Fibroblast of villous mesenchyme (primary cell): Measurements from ENCODE around the gene GLRX2. TPM values are rescaled to one million over a fixed set of nuclear protein-coding genes. Genes with fewer than 3 reads are reported as not detected.

ENCODE experiments used
- DNase-seq: peaks from one replicate; pipeline ENCODE4 v3.0.0-alpha.2; 2010; ENCODE audit warnings: low read depth
- H3K4me3 ChIP-seq: 2 replicates; pipeline ENCODE4 v1.5.1; 2011; ENCODE audit warnings: low read depth, mild to moderate bottlenecking, low read length
- CTCF ChIP-seq: IDR thresholded peaks from 2 replicates; pipeline ENCODE4 v1.5.1; 2012; ENCODE audit warnings: low read depth, mild to moderate bottlenecking, low read length; ENCODE audit not compliant: insufficient read depth
- total RNA-seq: library from RNA; depleted of rRNA; stranded (reverse); fragments of >200 nt; gene quantifications from 2 replicates; pipeline ENCODE4 v1.2.3, GENCODE V29; 2012

GLRX2 gene
- 5.8 and 7.8 TPM in 2 replicates for total RNA-seq

GRCh38 chr1:193104907-193105820 lies at the start of gene GLRX2:
Gene GLRX2 (minus strand): TSS chr1:193105414. CDS start chr1:193105382, 32 bp downstream.
- H3K4me3 ChIP-seq: peak within 1 kb of the TSS; percentile 88
- DNase-seq: peak; percentile 88
- no peak for TF ChIP-seq CTCF

GRCh38 chr1:193144999-193145398 lies 39.8 kb upstream of the GLRX2 start:
- no peak overlapping the region for H3K4me3 ChIP-seq
- no peak for TF ChIP-seq CTCF
- no peak for DNase-seq

- no peak for TF ChIP-seq CTCF
- no peak for DNase-seq
- H3K4me3 ChIP-seq: no peak overlapping the region
Observed at GRCh38 chr1:193144361-193144938, 39.2 kb upstream of the GLRX2 start.

- no peak overlapping the region for H3K4me3 ChIP-seq
- DNase-seq: peak; percentile 31
- peak; percentile 37 for TF ChIP-seq CTCF
Observed at GRCh38 chr1:193143285-193143684, 38.1 kb upstream of the GLRX2 start.

GRCh38 chr1:193142409-193142808 lies 37.2 kb upstream of the GLRX2 start:
- no peak for TF ChIP-seq CTCF
- no peak overlapping the region for H3K4me3 ChIP-seq
- DNase-seq: no peak

- DNase-seq: no peak
- H3K4me3 ChIP-seq: no peak overlapping the region
- TF ChIP-seq CTCF: no peak
Observed at GRCh38 chr1:193141804-193142203, 36.6 kb upstream of the GLRX2 start.
